ENCODE measurements around the gene ACO1. TPM values are rescaled to one million over a fixed set of nuclear protein-coding genes. Genes with fewer than 3 reads are reported as not detected.

ACO1 gene
- total and polyA plus RNA-seq, 2 donors (not counting 3 experiments of a cell fraction or from before 2014, with no cell fraction given) = 51.6 to 54.1 TPM

DNA sequence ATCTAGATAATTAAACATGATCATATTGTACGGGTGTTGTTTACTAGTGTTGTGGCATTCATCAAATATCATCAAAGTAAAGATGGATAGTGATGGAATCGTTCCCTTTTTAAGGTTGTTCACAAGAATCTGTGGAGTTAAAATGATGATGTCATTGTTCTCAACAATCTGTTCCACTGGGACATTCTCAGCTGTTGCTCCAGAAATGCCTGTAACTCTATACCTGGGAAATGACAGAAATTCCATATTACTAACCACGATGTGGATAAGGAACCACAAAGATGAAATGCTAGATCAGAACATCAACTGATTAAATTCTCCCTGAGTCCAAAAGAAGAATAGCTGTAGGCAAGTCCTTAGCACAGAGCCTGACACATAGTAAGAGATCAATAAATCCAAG, 103.5 kb downstream of the ACO1 start:
- Histone ChIP-seq H3K9me3 (replicated peaks; ENCODE audit: control insufficient read depth, insufficient read depth, low read length) (no peaks in the 10 kb centered on the region), H3K4me1 (ENCODE audit: control insufficient read depth, extremely low read depth, insufficient read depth, low read length) (no peaks in the 10 kb centered on the region), H3K27me3 (ENCODE audit: control insufficient read depth in 2 of 2, insufficient read depth in 2 of 2, low read length in 2 of 2) (no peaks in the 10 kb centered on the region), H4K20me1 (replicated peaks; ENCODE audit: control insufficient read depth, extremely low read depth, insufficient read depth, low read length) (no peaks in the 10 kb centered on the region), H3K4me3 (replicated peaks in 1 of 3; ENCODE audit: insufficient read depth in 1 of 3, low read depth in 1 of 3, low read length in 3 of 3) (no peak overlapping the region), H3K27ac (ENCODE audit: insufficient read depth, low read depth, low read length) (no peak overlapping the region), H3K36me3 (ENCODE audit: control insufficient read depth in 2 of 2, extremely low read depth in 1 of 2, insufficient read depth in 2 of 2, low read length in 2 of 2) (peaks cover 9 to 25% of the 10 kb centered on the region in 2 experiments), H3K9me1 (replicated peaks; ENCODE audit: control insufficient read depth, extremely low read depth, insufficient read depth, low read length) (no peaks in the 10 kb centered on the region), H3K4me2 (ENCODE audit: insufficient read depth, low read length) (no peak overlapping the region), H2AFZ (ENCODE audit: low read depth, low read length) (no peak overlapping the region), H3K9ac (replicated peaks; ENCODE audit: extremely low read depth, insufficient read depth, low read length) (no peak overlapping the region), H3K79me2 (ENCODE audit: control insufficient read depth, insufficient read depth, low read length) (no peaks in the 10 kb centered on the region)
- TF ChIP-seq GATA2 (IDR thresholded peaks at IDR 0.05; ENCODE audit: insufficient read depth, insufficient read length, low read depth, low read length) (no peak), JUN (IDR thresholded peaks at IDR 0.05; ENCODE audit: borderline replicate concordance, insufficient read depth, insufficient read length, low read depth) (no peak), MYC (IDR thresholded peaks at IDR 0.05; ENCODE audit: low read depth, low read length) (no peak), POLR2A (IDR thresholded peaks at IDR 0.05; ENCODE audit: low read depth, low read length) (no peak), FOS (IDR thresholded peaks at IDR 0.05; ENCODE audit: borderline replicate concordance, insufficient read depth, low read length) (no peak), POLR2AphosphoS5 (IDR thresholded peaks at IDR 0.05; ENCODE audit: insufficient read depth, low read depth, low read length) (no peak), EZH2 (IDR thresholded peaks at IDR 0.05; ENCODE audit: borderline replicate concordance, low read depth, low read length, severe bottlenecking) (no peak)
- TF ChIP-seq, protein P1, sequence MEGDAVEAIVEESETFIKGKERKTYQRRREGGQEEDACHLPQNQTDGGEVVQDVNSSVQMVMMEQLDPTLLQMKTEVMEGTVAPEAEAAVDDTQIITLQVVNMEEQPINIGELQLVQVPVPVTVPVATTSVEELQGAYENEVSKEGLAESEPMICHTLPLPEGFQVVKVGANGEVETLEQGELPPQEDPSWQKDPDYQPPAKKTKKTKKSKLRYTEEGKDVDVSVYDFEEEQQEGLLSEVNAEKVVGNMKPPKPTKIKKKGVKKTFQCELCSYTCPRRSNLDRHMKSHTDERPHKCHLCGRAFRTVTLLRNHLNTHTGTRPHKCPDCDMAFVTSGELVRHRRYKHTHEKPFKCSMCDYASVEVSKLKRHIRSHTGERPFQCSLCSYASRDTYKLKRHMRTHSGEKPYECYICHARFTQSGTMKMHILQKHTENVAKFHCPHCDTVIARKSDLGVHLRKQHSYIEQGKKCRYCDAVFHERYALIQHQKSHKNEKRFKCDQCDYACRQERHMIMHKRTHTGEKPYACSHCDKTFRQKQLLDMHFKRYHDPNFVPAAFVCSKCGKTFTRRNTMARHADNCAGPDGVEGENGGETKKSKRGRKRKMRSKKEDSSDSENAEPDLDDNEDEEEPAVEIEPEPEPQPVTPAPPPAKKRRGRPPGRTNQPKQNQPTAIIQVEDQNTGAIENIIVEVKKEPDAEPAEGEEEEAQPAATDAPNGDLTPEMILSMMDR (IDR thresholded peaks at IDR 0.05; ENCODE audit: extremely low read depth in 1 of 2, insufficient read depth in 1 of 2, low read depth in 1 of 2, low read length in 2 of 2) = no peak
- TF ChIP-seq, protein P2, sequence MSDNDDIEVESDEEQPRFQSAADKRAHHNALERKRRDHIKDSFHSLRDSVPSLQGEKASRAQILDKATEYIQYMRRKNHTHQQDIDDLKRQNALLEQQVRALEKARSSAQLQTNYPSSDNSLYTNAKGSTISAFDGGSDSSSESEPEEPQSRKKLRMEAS (IDR thresholded peaks at IDR 0.05; ENCODE audit: insufficient read depth, insufficient read length) = no peak
- FAIRE-seq = no peak
- dilution Hi-C loops (cut with MboI; ENCODE audit: extremely low pct_ligation_motif_present, low sequenced_read_pairs) (no loop called here), intact Hi-C loops (cut with micrococcal nuclease) (loop anchor here (2.0 kb wide), 1 partner anchor 49 kb away; no protein-coding TSS in a partner anchor)
- CTCF ChIA-PET = interaction anchor here (0.6 to 3.3 kb wide), 4 partner anchors 18 to 109 kb away, joined by 3 to 20 read pairs (median 6); partner anchors contain the start of gene RIGI
- BruUV-seq (replicated peaks) = no TSS peak
- DNase-seq (ENCODE audit: low read depth, low spot score) = no peak
- POLR2A ChIA-PET = no interaction called here

Data from endothelial cell of umbilical vein (primary cell).